Muscle layer of colon (tissue), 2 donors: Measurements from ENCODE around the gene KCP.

Source experiments
- H3K27ac ChIP-seq: one replicate; pipeline ENCODE4 v1.7.0; 2013; ENCODE audit warnings: low read depth, mild to moderate bottlenecking, low read length, moderate library complexity
- H3K27me3 ChIP-seq, 2 donors: one replicate each; pipeline ENCODE4 v1.7.0; 2013; ENCODE audit warnings: low read length in 2 of 2, mild to moderate bottlenecking in 2 of 2; ENCODE audit not compliant: insufficient read depth in 2 of 2, control insufficient read depth in 1 of 2
- H3K36me3 ChIP-seq: one replicate; pipeline ENCODE4 v1.7.0; 2013; ENCODE audit warnings: mild to moderate bottlenecking, low read length; ENCODE audit not compliant: insufficient read depth
- H3K4me1 ChIP-seq: one replicate; pipeline ENCODE4 v1.7.0; 2013; ENCODE audit warnings: mild to moderate bottlenecking, low read length; ENCODE audit not compliant: insufficient read depth
- H3K4me3 ChIP-seq, 2 donors: one replicate each; pipeline ENCODE4 v1.7.0; 2013; ENCODE audit warnings: low read length in 2 of 2, low read depth in 1 of 2, mild to moderate bottlenecking in 1 of 2, moderate library complexity in 1 of 2
- H3K9ac ChIP-seq: one replicate; pipeline ENCODE4 v1.7.0; 2013; ENCODE audit warnings: low read length
- H3K9me3 ChIP-seq: one replicate; pipeline ENCODE4 v1.7.0; 2013; ENCODE audit warnings: mild to moderate bottlenecking, low read length
- donor health status: abdominal sarcoma.
- donor health status: Adenocarcinoma of cecum.

KCP gene

DNA sequence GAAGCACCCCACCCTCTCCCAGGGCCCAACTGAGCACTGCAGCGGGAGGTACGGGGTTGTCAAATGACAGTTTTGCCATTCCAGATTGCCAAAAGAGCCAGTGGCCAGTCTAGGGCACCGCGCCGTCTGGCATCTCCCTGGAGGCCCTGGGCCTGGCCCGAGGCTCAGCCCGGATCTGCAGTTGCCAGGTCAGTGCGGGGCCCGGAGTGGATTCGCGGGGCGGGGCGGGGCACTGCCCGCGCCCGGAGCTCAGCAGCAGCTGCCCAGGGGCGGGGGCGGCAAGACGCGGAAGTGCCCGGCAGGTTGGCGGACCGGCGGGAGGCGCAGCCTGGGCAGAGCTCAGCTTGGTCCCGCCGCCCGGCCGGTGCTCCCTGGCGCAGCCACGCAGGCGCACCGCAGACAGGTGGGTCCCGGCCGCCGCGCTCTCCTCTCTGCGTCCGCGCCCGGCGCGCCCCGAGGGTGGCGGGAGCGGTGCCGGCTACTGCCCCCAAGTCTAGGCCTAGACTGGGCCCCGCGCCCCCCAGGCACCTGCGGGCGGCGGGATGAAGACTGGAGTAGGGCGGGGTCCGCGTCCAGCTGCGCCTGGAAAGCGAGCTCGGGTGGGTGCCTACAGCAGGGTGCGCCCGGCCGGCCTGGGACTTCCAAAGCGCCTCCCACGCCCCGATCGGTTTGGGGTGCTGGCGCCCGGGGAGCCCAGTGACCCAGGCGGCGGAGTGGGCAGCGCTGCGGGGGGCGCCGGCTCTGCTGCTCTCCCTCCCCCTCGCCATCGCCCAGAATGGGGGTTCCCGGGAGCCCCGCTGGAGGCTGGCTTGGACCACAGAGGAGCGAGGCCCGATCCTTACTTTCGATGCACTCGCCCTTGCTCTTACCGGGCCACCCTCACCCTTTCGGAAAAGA lies 27.4 kb upstream of the KCP start, which contains the start of gene IRF5:
TSS of gene IRF5 (plus strand) at position 281 of the 897 bp plus-strand sequence. CDS start 4,155 bp downstream, outside the sequence.
- Histone ChIP-seq H3K27me3 (peaks cover 0 to 34% of the 10 kb centered on the region in 2 donors), H3K27ac (no peak within 1 kb of the TSS), H3K4me1 (no peaks in the 10 kb centered on the region)

DNA sequence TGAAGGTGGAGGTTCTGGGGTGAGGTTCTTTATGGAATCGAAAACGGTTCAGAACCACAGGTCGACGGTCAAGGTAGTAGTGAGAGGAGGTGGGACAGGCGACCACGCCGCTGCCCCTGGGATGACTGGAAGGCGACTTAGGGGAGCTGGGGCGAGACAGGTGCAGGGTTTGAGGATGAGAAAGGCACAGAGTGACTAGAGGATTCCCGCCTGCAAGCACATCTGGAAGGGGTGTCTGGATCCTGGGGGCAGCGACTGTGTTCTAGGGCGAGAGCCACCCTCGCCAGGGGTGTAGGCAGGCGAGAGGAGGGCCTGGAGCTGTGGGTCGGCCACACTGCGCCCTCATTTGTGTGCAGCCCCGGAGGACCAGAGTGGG lies 26.8 kb upstream of the KCP start:
- Histone ChIP-seq H3K27ac (no peak overlapping the region), H3K27me3 (peaks cover 0 to 34% of the 10 kb centered on the region in 2 donors), H3K4me3 (peak overlapping the region in 1 of 2 donors; percentile 55), H3K9ac (no peak overlapping the region), H3K9me3 (no peaks in the 10 kb centered on the region), H3K4me1 (no peaks in the 10 kb centered on the region), H3K36me3 (no peaks in the 10 kb centered on the region)

More for the DNA sequence above, 27.4 kb upstream of the KCP start, which contains the start of gene IRF5:
- Histone ChIP-seq H3K9me3 (no peaks in the 10 kb centered on the region), H3K9ac (no peak within 1 kb of the TSS), H3K4me3 (peak within 1 kb of the TSS; percentile 55 to 64), H3K36me3 (no peaks in the 10 kb centered on the region)

- Histone ChIP-seq H3K9me3 (no peaks in the 10 kb centered on the region), H3K4me3 (no peak overlapping the region), H3K27me3 (peaks cover 0 to 34% of the 10 kb centered on the region in 2 donors), H3K4me1 (no peaks in the 10 kb centered on the region), H3K9ac (no peak overlapping the region), H3K27ac (no peak overlapping the region), H3K36me3 (no peaks in the 10 kb centered on the region)
These were observed 26.3 kb upstream of the KCP start for GRCh38 chr7:128936798-128937197.

GRCh38 chr7:128935342-128935730 lies 24.8 kb upstream of the KCP start:
- Histone ChIP-seq H3K9ac (no peak overlapping the region), H3K4me1 (no peaks in the 10 kb centered on the region), H3K4me3 (no peak overlapping the region), H3K36me3 (no peaks in the 10 kb centered on the region), H3K27me3 (peaks cover 0 to 34% of the 10 kb centered on the region in 2 donors), H3K9me3 (no peaks in the 10 kb centered on the region), H3K27ac (no peak overlapping the region)

DNA sequence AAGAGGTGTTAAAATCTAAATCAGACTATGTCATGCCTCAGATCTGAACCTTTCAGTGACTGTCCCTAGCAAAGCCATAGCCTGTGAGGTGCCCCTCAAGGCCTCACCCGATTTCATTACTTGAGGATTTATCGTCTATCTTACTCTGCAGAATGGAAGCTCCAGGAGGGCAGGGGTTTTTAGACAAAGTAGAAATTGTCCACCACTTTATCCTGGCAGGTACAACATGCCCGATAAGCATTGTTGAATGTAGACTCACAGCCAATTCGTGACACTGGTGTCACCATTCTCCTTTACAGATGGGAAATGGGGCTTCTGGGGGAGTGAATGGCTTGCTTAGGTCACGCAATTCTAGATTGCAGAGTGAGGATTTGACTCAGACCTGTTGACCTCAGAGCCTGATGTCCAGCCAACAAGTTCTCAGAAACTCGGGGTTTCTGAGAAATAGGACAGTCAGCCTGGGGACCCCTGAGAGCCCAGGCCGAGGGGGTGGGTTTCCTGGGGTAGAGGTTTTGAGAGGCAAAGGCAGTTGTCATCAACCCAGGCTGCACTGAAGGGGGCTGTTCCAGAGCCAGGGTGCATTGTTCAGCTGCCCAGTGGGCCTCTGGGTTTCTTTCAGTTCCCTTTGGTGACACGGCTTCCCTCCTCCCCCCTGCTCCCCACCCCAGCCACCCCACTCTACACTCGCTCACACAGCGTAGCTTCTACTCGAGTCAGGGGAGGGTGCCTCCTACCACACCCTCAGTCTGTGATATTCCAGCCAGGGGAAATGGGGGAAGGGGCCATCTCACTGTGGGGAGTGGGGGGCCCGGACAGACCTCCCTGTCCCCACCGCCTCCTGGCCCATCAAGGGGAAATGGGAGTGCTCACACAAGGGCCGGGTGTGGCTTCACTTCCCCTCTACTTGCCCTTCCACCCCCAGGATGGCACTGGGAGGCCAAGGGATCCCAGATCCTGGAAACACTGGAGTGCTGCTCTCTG lies 24.1 kb upstream of the KCP start:
- H3K27ac ChIP-seq, result no peak overlapping the region
- H3K9ac ChIP-seq, result no peak overlapping the region
- H3K36me3 ChIP-seq, result no peaks in the 10 kb centered on the region
- H3K9me3 ChIP-seq, result no peaks in the 10 kb centered on the region
- H3K4me1 ChIP-seq, result no peaks in the 10 kb centered on the region
- peaks cover 0 to 34% of the 10 kb centered on the region in 2 donors for H3K27me3 ChIP-seq
- H3K4me3 ChIP-seq, result no peak overlapping the region

- Histone ChIP-seq H3K9ac (no peak overlapping the region), H3K36me3 (no peaks in the 10 kb centered on the region), H3K27ac (no peak overlapping the region), H3K9me3 (no peaks in the 10 kb centered on the region), H3K4me1 (no peaks in the 10 kb centered on the region), H3K27me3 (peaks cover 0 to 29% of the 10 kb centered on the region in 2 donors), H3K4me3 (no peak overlapping the region)
These were observed 22.8 kb upstream of the KCP start for GRCh38 chr7:128933180-128933891.

GRCh38 chr7:128932862-128933179 lies 22.3 kb upstream of the KCP start:
- no peak overlapping the region for H3K27ac ChIP-seq
- H3K36me3 ChIP-seq, result no peaks in the 10 kb centered on the region
- no peak overlapping the region for H3K4me3 ChIP-seq
- H3K27me3 ChIP-seq, result peaks cover 0 to 27% of the 10 kb centered on the region in 2 donors
- no peaks in the 10 kb centered on the region for H3K4me1 ChIP-seq
- H3K9ac ChIP-seq, result no peak overlapping the region
- H3K9me3 ChIP-seq, result no peaks in the 10 kb centered on the region

GRCh38 chr7:128931965-128932861 lies 21.7 kb upstream of the KCP start:
- H3K9ac ChIP-seq, result no peak overlapping the region
- no peaks in the 10 kb centered on the region for H3K4me1 ChIP-seq
- no peak overlapping the region for H3K27ac ChIP-seq

DNA sequence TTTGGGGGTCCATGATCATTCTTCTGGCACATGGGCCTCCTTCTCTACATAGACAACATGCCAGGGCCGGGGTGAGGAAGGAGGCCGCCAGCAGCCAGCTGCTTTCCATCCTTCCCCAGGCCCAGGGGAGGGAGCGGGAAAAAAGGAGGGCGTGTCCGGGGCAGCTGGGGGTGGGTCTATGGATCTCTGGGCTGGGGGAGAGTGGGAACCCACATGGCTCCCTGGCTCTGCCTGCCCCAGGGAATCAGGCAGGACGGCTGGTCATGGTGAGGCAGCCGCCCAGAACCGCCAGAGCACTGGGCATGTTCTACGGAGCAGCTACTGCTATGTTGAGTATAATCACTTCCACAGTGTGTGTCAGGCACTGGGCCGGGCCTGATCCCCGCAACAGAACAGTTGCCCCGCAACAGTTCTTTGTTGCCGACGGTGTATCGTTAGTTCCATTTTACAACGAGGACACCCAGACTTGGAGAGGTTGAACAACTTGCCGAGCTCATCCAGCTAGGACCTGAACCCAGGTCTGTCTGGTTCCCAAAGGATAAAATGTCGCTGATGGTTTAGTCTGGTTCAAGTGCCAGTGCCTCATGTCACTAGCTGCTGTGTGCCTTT lies 20.8 kb upstream of the KCP start:
- no peak overlapping the region for H3K4me3 ChIP-seq
- no peaks in the 10 kb centered on the region for H3K4me1 ChIP-seq
- H3K9me3 ChIP-seq, result no peaks in the 10 kb centered on the region
- H3K9ac ChIP-seq, result no peak overlapping the region
- H3K27me3 ChIP-seq, result peaks cover 0 to 14% of the 10 kb centered on the region in 2 donors
- no peak overlapping the region for H3K27ac ChIP-seq
- H3K36me3 ChIP-seq, result no peaks in the 10 kb centered on the region

More at GRCh38 chr7:128931965-128932861, 21.7 kb upstream of the KCP start:
- H3K4me3 ChIP-seq, result no peak overlapping the region
- peaks cover 0 to 21% of the 10 kb centered on the region in 2 donors for H3K27me3 ChIP-seq
- no peaks in the 10 kb centered on the region for H3K9me3 ChIP-seq
- no peaks in the 10 kb centered on the region for H3K36me3 ChIP-seq
